NCI-H2029 treated with DMSO at 0.1 percent for 48 hours (cell line): ENCODE results near the gene IL31RA.

Experiments used
- DNase-seq: peaks from one replicate; lab custom pipeline; 2025; lab: John Stamatoyannopoulos, UW

The IL31RA gene

GRCh38 chr5:55860288-55860687 lies 9.1 kb downstream of the IL31RA start:
- DNase-seq = no peak

GRCh38 chr5:55860709-55861108 lies 9.6 kb downstream of the IL31RA start:
- no peak for DNase-seq

GRCh38 chr5:55864606-55865541 lies 13.7 kb downstream of the IL31RA start:
- no peak for DNase-seq

GRCh38 chr5:55865831-55866230 lies 14.7 kb downstream of the IL31RA start:
- no peak for DNase-seq

GRCh38 chr5:55866485-55866884 lies 15.3 kb downstream of the IL31RA start:
- no peak for DNase-seq

GRCh38 chr5:55866934-55867333 lies 15.8 kb downstream of the IL31RA start:
- no peak for DNase-seq

- no peak for DNase-seq
These were observed 17.7 kb downstream of the IL31RA start for GRCh38 chr5:55868846-55869245.

- DNase-seq = no peak
These were observed 18.7 kb downstream of the IL31RA start for GRCh38 chr5:55869847-55870246.

- DNase-seq = no peak
These were observed 22.1 kb downstream of the IL31RA start for GRCh38 chr5:55873234-55873633.

- DNase-seq = no peak
These were observed 26.5 kb downstream of the IL31RA start for GRCh38 chr5:55877655-55878054.

- no peak for DNase-seq
These were observed 29.3 kb downstream of the IL31RA start for GRCh38 chr5:55880453-55880852.

- DNase-seq = no peak
These were observed 34.2 kb downstream of the IL31RA start for GRCh38 chr5:55885359-55885758.

- no peak for DNase-seq
These were observed 37.0 kb downstream of the IL31RA start for GRCh38 chr5:55888205-55888604.

GRCh38 chr5:55892479-55892878 lies 41.3 kb downstream of the IL31RA start:
- no peak for DNase-seq

GRCh38 chr5:55894135-55894534 lies 43.0 kb downstream of the IL31RA start:
- no peak for DNase-seq

GRCh38 chr5:55895346-55895745 lies 44.2 kb downstream of the IL31RA start:
- no peak for DNase-seq

- DNase-seq = no peak
These were observed 45.1 kb downstream of the IL31RA start for GRCh38 chr5:55896238-55896637.

GRCh38 chr5:55896663-55897062 lies 45.5 kb downstream of the IL31RA start:
- DNase-seq = no peak

GRCh38 chr5:55897206-55897894 lies 46.2 kb downstream of the IL31RA start:
- no peak for DNase-seq

GRCh38 chr5:55897905-55898304 lies 46.7 kb downstream of the IL31RA start:
- DNase-seq = no peak

- DNase-seq = no peak
These were observed 48.2 kb downstream of the IL31RA start for GRCh38 chr5:55899344-55899743.

GRCh38 chr5:55900068-55900467 lies 48.9 kb downstream of the IL31RA start:
- DNase-seq = no peak

GRCh38 chr5:55900776-55901175 lies 49.6 kb downstream of the IL31RA start:
- DNase-seq = no peak
